AG09309 (cell line): ENCODE measurements around the gene GJA3.

ENCODE experiments used
- DNase-seq: peaks from one replicate; pipeline ENCODE4 v3.0.0-alpha.2; 2010; ENCODE audit warnings: low read depth
- H3K4me3 ChIP-seq: 2 replicates; pipeline ENCODE4 v1.5.1; 2011; ENCODE audit warnings: mild to moderate bottlenecking, low read depth, low read length, moderate library complexity; ENCODE audit not compliant: control insufficient read depth
- TF ChIP-seq, protein P1 (sequence below): IDR thresholded peaks from 2 replicates; pipeline ENCODE4 v1.5.1; 2011; ENCODE audit warnings: mild to moderate bottlenecking, low read depth, low read length, inconsistent platforms; ENCODE audit not compliant: insufficient read depth, control insufficient read depth; ENCODE audit errors: missing control alignments

GJA3 gene

DNA sequence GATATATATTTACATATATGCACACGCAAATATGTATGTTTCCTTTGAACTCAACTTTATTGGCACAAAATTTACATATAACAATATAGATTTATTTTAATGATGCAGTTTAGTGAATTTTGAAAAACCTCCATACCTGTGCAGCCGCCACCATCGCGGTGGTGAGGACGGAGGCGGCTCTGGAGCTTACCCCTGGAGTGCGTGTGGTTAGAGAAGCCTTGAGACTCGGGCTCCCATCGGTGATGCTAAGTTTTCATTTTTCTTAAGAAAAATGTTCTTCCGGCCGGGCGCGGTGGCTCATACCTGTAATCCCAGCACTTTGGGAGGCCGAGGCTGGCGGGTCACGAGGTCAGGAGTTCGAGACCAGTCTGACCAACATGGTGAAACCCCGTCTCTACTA lies 31.8 kb downstream of the GJA3 start:
- DNase-seq: no peak
- no peak overlapping the region for H3K4me3 ChIP-seq
- TF ChIP-seq, protein P1, sequence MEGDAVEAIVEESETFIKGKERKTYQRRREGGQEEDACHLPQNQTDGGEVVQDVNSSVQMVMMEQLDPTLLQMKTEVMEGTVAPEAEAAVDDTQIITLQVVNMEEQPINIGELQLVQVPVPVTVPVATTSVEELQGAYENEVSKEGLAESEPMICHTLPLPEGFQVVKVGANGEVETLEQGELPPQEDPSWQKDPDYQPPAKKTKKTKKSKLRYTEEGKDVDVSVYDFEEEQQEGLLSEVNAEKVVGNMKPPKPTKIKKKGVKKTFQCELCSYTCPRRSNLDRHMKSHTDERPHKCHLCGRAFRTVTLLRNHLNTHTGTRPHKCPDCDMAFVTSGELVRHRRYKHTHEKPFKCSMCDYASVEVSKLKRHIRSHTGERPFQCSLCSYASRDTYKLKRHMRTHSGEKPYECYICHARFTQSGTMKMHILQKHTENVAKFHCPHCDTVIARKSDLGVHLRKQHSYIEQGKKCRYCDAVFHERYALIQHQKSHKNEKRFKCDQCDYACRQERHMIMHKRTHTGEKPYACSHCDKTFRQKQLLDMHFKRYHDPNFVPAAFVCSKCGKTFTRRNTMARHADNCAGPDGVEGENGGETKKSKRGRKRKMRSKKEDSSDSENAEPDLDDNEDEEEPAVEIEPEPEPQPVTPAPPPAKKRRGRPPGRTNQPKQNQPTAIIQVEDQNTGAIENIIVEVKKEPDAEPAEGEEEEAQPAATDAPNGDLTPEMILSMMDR: no peak

DNA sequence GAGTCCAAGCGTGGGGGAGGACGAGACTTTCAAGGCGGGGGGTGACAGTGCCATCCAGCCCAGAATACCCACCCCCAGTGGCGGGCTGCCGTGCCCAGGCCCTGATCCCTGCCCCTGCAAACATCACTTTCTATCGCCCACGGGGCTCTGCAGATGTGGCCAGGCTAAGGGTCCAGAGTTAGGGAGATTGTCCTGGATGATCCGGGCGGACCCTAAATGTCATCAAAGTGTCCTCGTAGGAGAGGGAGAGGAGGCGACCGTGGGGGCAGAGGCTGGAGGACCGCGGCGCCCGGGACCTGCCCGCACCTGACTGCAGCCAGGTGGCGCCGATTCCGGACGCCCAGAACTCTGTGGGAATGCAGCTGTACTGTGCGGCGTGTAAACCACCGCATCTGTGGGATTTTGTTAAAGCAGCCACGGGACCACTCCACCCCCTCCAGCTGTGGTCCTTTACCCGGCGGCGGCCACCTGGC lies 32.4 kb downstream of the GJA3 start:
- DNase-seq: no peak
- peak overlapping the region; percentile 50 for H3K4me3 ChIP-seq
- TF ChIP-seq, protein P1: no peak

DNA sequence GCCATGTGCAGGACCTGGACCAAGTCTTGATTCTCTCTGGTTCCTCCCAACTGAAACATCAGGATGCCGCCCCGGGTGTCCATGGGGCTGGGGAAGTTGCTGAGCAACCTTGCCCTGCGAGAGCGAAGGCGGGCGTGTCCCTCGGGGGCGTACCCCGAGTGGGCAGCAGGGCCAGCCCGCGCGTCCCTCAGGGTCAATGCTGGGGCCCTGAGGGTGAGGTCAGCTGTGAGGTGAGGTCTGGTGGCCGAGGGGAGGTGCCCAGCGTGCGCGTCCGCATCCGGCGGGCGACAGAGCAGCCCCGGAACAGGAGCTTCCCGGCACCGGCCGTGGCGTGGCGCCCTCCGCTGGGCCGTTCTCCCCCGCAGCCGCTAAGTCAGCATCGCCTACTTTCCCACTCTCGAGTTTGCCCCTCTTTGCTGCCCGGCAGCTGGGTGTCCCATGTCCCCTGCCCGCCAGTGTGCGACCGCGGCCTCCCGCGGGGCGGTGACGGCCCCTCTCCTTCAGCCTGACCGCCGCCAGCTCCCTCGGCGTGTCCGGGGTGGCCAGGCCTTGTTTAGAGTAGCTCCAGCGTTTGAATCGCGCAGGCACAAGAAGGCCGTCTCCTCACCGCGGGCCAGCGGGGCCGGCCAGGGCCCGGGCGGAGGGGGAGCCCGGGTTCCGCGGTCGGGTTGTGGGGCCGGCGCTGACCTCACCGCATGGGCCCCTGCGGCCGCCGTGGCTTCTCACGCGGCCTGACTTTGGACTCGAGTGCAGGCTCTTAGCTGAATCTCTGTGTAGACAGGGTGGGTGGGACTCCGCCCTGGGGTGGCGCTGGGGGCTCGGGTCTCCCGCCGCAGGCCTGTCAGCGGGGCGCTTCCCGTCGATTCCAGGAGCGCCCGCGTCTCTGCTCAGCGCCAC lies 33.0 kb downstream of the GJA3 start:
- H3K4me3 ChIP-seq: peak overlapping the region; percentile 50
- TF ChIP-seq, protein P1: peak; percentile 42
- DNase-seq: no peak

DNA sequence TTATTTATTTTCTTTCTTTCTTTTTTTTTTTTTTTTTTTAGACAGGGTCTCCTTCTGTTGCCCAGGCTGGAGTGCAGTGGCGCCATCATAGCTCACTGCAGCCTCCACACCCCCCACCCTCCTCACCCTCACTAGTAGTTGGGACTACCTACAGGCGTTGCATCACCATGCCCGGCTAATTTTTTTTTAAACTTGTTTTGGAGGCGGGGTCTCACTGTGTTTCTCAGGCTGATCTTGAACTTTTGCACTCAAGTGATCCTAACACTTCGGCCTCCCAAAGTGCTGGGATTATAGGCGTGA lies 33.6 kb downstream of the GJA3 start:
- peak overlapping the region; percentile 50; the same call in 1 of the 2 replicates for H3K4me3 ChIP-seq
- TF ChIP-seq, protein P1: no peak
- DNase-seq: no peak

DNA sequence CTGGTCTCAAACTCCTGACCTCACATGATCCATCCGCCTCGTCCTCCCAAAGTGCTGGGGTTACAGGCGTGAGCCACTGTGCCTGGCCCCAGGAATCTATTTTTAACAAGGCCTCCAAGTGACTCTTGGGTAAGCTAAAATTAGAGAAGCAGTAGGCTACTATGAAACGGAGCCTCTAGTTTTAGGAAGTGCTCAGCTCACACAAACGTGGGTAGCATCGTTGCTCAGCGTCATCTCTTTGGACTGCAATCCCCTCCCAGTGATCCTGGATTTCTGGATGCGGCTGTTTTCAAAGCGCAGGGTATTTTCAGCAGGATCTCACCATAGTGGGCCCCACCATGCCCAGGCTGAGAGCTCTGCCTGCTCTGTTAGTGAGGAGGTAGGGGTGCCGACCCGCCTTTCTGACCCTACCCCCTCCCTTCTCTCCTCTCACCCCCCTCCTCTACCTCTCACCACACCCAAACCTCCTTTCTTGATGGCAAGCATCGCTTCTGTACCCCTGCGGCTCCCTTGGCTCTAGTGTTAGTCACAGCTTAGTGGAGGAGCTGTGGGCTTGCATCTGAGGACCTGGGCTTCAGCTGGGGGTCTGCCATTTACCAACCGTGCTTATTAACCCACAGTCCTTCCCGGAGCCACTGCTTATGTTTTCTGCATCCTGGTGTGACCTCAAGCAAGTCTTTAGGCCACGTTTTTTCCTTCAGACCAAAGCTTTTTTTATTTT lies 34.2 kb downstream of the GJA3 start:
- TF ChIP-seq, protein P1: no peak
- DNase-seq: no peak
- H3K4me3 ChIP-seq: no peak overlapping the region

DNA sequence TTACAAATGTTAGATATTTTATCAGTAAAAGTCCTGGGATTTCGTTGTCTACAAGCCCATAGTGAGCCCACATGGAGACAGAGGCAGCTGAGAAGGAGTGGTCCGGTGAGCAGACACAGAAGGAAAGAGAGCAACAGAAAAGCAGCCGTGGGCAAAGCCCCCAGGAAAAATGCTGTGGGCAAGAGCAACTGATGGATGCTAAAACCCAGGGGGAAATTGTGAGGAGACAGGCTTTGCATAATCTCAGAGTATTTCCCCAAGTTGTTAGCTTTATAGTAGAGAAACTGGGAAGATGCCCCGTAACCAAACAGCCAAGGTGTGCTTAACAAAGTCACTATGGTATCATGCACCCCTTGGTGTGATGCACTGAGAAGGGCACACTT lies 35.1 kb downstream of the GJA3 start:
- H3K4me3 ChIP-seq: no peak overlapping the region
- TF ChIP-seq, protein P1: no peak
- no peak for DNase-seq
